22Rv1 (cell line): ENCODE data around the gene ASTN2.

Experiments
- ZFX ChIP-seq: fragments of 450-650 bp; IDR thresholded peaks from 2 replicates; pipeline ENCODE4 v1.6.1; 2017; ENCODE audit warnings: antibody characterized with exemption, borderline replicate concordance
- TF ChIP-seq, protein P1 (sequence below): fragments of 450-650 bp; IDR thresholded peaks from 2 replicates; pipeline ENCODE4 v1.5.1; 2017; ENCODE audit warnings: mild to moderate bottlenecking

DNA sequence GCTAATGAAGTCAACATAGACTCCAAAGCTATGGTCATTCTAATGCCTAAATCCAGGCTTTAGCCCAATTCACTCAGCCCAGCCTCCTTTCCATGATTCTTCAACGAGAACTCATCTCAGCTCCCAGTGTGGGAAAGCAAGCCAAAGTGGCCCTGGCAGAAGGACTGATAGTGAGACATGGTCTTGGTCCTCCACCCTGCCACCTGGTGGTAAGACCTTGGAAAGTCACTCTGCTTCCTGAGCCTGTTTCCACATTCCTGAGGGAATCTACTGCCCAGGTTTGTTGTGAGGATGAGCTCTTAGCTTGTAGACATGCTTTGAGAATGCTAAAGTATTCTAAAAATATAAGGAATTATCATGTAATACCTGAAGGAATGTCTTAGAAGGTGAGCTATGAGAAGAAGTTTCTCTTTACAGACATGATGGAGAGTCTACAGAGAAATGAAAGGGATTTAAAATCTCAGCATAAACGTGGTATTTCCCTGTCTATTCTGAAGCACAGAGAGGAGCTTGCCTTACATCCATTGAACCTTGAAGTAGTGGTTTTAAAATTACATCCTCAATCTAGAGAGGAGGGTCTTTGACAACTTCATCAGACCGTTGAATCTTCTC lies 554.2 kb downstream of the ASTN2 start:
- TF ChIP-seq, protein P1, sequence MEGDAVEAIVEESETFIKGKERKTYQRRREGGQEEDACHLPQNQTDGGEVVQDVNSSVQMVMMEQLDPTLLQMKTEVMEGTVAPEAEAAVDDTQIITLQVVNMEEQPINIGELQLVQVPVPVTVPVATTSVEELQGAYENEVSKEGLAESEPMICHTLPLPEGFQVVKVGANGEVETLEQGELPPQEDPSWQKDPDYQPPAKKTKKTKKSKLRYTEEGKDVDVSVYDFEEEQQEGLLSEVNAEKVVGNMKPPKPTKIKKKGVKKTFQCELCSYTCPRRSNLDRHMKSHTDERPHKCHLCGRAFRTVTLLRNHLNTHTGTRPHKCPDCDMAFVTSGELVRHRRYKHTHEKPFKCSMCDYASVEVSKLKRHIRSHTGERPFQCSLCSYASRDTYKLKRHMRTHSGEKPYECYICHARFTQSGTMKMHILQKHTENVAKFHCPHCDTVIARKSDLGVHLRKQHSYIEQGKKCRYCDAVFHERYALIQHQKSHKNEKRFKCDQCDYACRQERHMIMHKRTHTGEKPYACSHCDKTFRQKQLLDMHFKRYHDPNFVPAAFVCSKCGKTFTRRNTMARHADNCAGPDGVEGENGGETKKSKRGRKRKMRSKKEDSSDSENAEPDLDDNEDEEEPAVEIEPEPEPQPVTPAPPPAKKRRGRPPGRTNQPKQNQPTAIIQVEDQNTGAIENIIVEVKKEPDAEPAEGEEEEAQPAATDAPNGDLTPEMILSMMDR, result peak; percentile 85
- no peak for TF ChIP-seq ZFX
